ENCODE measurements around the gene HSPA1L. TPM values are rescaled to one million over a fixed set of nuclear protein-coding genes. Genes with fewer than 3 reads are reported as not detected.

Gene HSPA1L
- total RNA-seq, 1 experiment from 2014 or later, result 1.1 TPM

GRCh38 chr6:31837369-31838113 lies 22.5 kb upstream of the HSPA1L start:
- no peak for TF ChIP-seq EZH2 (IDR thresholded peaks at IDR 0.05; ENCODE audit: borderline replicate concordance, low read depth, low read length, poor library complexity, severe bottlenecking)
- ChIA-PET POLR2A (ENCODE audit: low non-redundant PET) (no interaction called here), CTCF (no interaction called here)
- no TSS peak for BruUV-seq (replicated peaks)
- no peaks in the 10 kb centered on the region for H3K27me3 ChIP-seq (replicated peaks; ENCODE audit: insufficient read depth, low read depth, low read length, poor library complexity)
- intact Hi-C loops (cut with micrococcal nuclease; ENCODE audit: unreplicated experiment), result no loop called here
- no peak for DNase-seq (ENCODE audit: low spot score)
- H3K9me3 ChIP-seq (ENCODE audit: low read depth, low read length, poor library complexity, severe bottlenecking), result no peaks in the 10 kb centered on the region
- peak overlapping the region; percentile 98 for H3K27ac ChIP-seq (ENCODE audit: low read depth, low read length, poor library complexity, severe bottlenecking)
- H3K4me1 ChIP-seq (ENCODE audit: insufficient read depth, low read length, poor library complexity, severe bottlenecking), result peaks cover 17% of the 10 kb centered on the region
- H3K4me3 ChIP-seq (ENCODE audit: low read depth, low read length, poor library complexity, severe bottlenecking), result peak overlapping the region; percentile 74
- peaks cover 54% of the 10 kb centered on the region for H3K36me3 ChIP-seq (ENCODE audit: insufficient read depth, low read length, poor library complexity, severe bottlenecking)

DNA sequence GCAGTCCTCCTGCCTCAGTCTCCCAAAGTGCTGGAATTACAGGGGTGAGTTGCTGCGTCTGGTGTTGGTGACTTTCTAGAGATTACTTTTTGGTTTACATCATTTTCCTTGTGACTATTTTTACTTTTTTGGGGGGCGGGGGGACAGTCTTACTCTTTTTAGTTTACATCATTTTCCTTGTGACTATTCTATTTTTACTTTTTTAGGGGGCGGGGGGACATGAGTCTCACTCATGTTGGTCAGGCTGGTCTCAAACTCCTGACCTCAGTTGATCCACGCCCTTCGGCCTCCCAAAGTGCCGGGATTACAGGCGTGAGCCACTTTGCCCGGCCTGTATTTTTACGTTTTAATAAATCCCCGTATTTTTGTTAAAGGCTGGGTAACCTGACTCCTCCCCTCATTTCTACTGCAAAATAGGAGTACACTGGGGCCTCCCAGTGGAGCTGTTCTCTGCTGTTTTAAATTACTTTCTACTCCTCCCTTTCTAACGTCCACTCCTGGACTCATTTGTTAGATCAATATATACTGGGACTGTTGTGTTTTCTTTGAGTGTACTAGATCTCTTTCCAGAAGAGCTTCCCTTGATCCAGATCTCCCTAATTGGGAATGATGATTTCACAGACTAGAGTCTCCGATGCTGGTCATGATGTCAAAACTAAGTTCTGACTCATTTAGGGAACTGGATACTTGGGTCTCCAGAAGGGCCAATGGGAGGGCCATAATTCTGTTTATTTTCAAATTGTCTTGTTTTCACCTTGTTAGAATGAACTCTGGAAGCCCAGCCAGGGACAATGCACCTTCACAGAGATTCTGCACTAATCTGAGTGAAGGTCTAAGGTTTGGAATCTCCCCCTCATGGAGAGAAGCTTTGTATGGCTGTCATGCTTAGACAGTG lies 21.6 kb upstream of the HSPA1L start:
- Histone ChIP-seq H3K27ac (ENCODE audit: low read depth, low read length, poor library complexity, severe bottlenecking) (peak overlapping the region; percentile 98), H3K4me1 (ENCODE audit: insufficient read depth, low read length, poor library complexity, severe bottlenecking) (peaks cover 19% of the 10 kb centered on the region), H3K36me3 (ENCODE audit: insufficient read depth, low read length, poor library complexity, severe bottlenecking) (peaks cover 54% of the 10 kb centered on the region), H3K4me3 (ENCODE audit: low read depth, low read length, poor library complexity, severe bottlenecking) (peak overlapping the region; percentile 74), H3K9me3 (ENCODE audit: low read depth, low read length, poor library complexity, severe bottlenecking) (no peaks in the 10 kb centered on the region), H3K27me3 (replicated peaks; ENCODE audit: insufficient read depth, low read depth, low read length, poor library complexity) (no peaks in the 10 kb centered on the region)
- POLR2A ChIA-PET (ENCODE audit: low non-redundant PET), result interaction anchor here (0.6 kb wide), 1 partner anchor 233 kb away, joined by 3 read pairs; no protein-coding TSS in a partner anchor
- intact Hi-C loops (cut with micrococcal nuclease; ENCODE audit: unreplicated experiment), result no loop called here
- no peak for TF ChIP-seq CTCF (conservative IDR thresholded peaks at IDR 0.05; ENCODE audit: low read depth, low read length)
- TF ChIP-seq EZH2 (IDR thresholded peaks at IDR 0.05; ENCODE audit: borderline replicate concordance, low read depth, low read length, poor library complexity, severe bottlenecking), result no peak
- DNase-seq (ENCODE audit: low spot score), result no peak
- no TSS peak for BruUV-seq (replicated peaks)
- CTCF ChIA-PET, result no interaction called here

DNA sequence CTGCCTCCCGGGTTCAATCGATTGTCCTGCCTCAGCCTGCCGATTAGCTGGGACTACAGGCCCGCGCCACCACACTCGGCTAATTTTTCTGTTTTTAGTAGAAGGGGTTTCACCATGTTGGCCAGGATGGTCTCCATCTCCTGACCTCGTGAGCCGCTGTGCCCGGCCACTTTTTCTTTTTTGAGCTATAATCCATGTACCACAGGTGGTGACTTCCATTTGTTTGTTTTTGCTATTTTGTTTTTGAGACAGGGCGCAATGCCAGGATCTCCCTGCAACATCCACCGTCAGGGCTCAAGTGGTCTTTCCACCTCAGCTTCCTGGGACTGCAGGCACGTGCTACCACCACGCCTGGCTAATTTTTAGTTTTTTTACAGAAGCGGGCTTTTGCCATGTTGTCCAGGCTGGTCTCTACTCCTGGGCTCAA lies 21.0 kb upstream of the HSPA1L start:
- Histone ChIP-seq H3K27ac (ENCODE audit: low read depth, low read length, poor library complexity, severe bottlenecking) (peak overlapping the region; percentile 98), H3K4me3 (ENCODE audit: low read depth, low read length, poor library complexity, severe bottlenecking) (peak overlapping the region; percentile 74), H3K27me3 (replicated peaks; ENCODE audit: insufficient read depth, low read depth, low read length, poor library complexity) (no peaks in the 10 kb centered on the region), H3K4me1 (ENCODE audit: insufficient read depth, low read length, poor library complexity, severe bottlenecking) (peaks cover 25% of the 10 kb centered on the region), H3K36me3 (ENCODE audit: insufficient read depth, low read length, poor library complexity, severe bottlenecking) (peaks cover 52% of the 10 kb centered on the region), H3K9me3 (ENCODE audit: low read depth, low read length, poor library complexity, severe bottlenecking) (no peaks in the 10 kb centered on the region)
- ChIA-PET CTCF (interaction anchor here (0.7 kb wide), 1 partner anchor 103 kb away, joined by 11 read pairs; no protein-coding TSS in a partner anchor), POLR2A (ENCODE audit: low non-redundant PET) (interaction anchor here (0.6 to 0.7 kb wide), 2 partner anchors 13 to 233 kb away, joined by 3 to 10 read pairs; no protein-coding TSS in a partner anchor)
- TF ChIP-seq EZH2 (IDR thresholded peaks at IDR 0.05; ENCODE audit: borderline replicate concordance, low read depth, low read length, poor library complexity, severe bottlenecking), result no peak
- no peak for TF ChIP-seq CTCF (conservative IDR thresholded peaks at IDR 0.05; ENCODE audit: low read depth, low read length)
- intact Hi-C loops (cut with micrococcal nuclease; ENCODE audit: unreplicated experiment), result no loop called here
- DNase-seq (ENCODE audit: low spot score), result no peak
- BruUV-seq (replicated peaks), result no TSS peak
